Activated CD4-positive, alpha-beta T cell treated with anti-CD3 and anti-CD28 coated beads, Interleukin-2, Interleukin-6, amounts not matched to agents 100 ng/mL and 50 ng/mL, durations not matched to agents 16 hours and 8 hours (primary cell): ENCODE measurements around the gene SYNGR4.
A peak's percentile ranks its signal among the peaks of the same experiment; 100 is the strongest.
"Not testable (repeated sequence)": the region's sequence is repeated elsewhere in the genome, so short reads cannot be mapped to it uniquely, and the experiment has no call there.

ENCODE experiments used
- DNase-seq: peaks from one replicate; pipeline ENCODE4 v3.0.0-alpha.2; 2020

SYNGR4 gene

GRCh38 chr19:48371771-48372170 is 7.6 kb downstream of the SYNGR4 start:
- not testable (repeated sequence) for DNase-seq

- DNase-seq = no peak
Measured at GRCh38 chr19:48372904-48373303, 8.7 kb downstream of the SYNGR4 start.

GRCh38 chr19:48373567-48373966 is 9.4 kb downstream of the SYNGR4 start:
- no peak for DNase-seq

- no peak for DNase-seq
Measured at GRCh38 chr19:48378194-48378570, 14.0 kb downstream of the SYNGR4 start.

GRCh38 chr19:48379058-48379457 is 14.9 kb downstream of the SYNGR4 start:
- no peak for DNase-seq

GRCh38 chr19:48381178-48381950 is 17.2 kb downstream of the SYNGR4 start:
- no peak for DNase-seq

- DNase-seq = no peak
Measured at GRCh38 chr19:48382286-48382685, 18.1 kb downstream of the SYNGR4 start.

- DNase-seq = no peak
Measured at GRCh38 chr19:48385461-48386087, 21.4 kb downstream of the SYNGR4 start.

- no peak for DNase-seq
Measured at GRCh38 chr19:48386981-48387380, 22.8 kb downstream of the SYNGR4 start.

- DNase-seq = peak; percentile 74
Measured at GRCh38 chr19:48390188-48391099, 26.3 kb downstream of the SYNGR4 start.

GRCh38 chr19:48391100-48392005 is 27.2 kb downstream of the SYNGR4 start, which contains the start of gene KDELR1:
Gene KDELR1 (minus strand): TSS chr19:48391551. CDS start chr19:48391358, 193 bp downstream.
- DNase-seq = peak; percentile 84

GRCh38 chr19:48392006-48392344 is 27.8 kb downstream of the SYNGR4 start:
- DNase-seq = not testable (repeated sequence)

- no peak for DNase-seq
Measured at GRCh38 chr19:48392860-48393558, 28.8 kb downstream of the SYNGR4 start.

- DNase-seq = no peak
Measured at GRCh38 chr19:48393559-48394330, 29.6 kb downstream of the SYNGR4 start, which contains the start of gene GRIN2D. Gene GRIN2D (plus strand): TSS chr19:48393668. CDS start chr19:48398393, 4,725 bp downstream.

- no peak for DNase-seq
Measured at GRCh38 chr19:48394331-48395169, 30.4 kb downstream of the SYNGR4 start.

GRCh38 chr19:48395170-48395455 is 30.9 kb downstream of the SYNGR4 start:
- DNase-seq = no peak

- DNase-seq = no peak
Measured at GRCh38 chr19:48395499-48395898, 31.3 kb downstream of the SYNGR4 start.

- DNase-seq = no peak
Measured at GRCh38 chr19:48396016-48396823, 32.1 kb downstream of the SYNGR4 start.

GRCh38 chr19:48396824-48397176 is 32.6 kb downstream of the SYNGR4 start:
- no peak for DNase-seq
